RWPE2 (cell line): Measurements from ENCODE around the gene JOSD1.

Source experiments
- ATAC-seq: fragments of 200-7000 bp; cut with Tn5 transposase; 3 replicates; pipeline ENCODE4 v1.9.1; 2021; ENCODE audit warnings: low read depth
- DNase-seq: peaks from one replicate; pipeline ENCODE4 v3.0.0-alpha.2; 2020; ENCODE audit warnings: low spot score
- H3K27ac ChIP-seq: fragments of 450-650 bp; 2 replicates; pipeline ENCODE4 v1.5.1; 2017; ENCODE audit warnings: mild to moderate bottlenecking; ENCODE audit not compliant: poor library complexity, severe bottlenecking
- H3K27me3 ChIP-seq: fragments of 250-450 bp; sonication (Bioruptor Pico); 2 replicates; pipeline ENCODE4 v1.5.1; 2021; ENCODE audit warnings: mild to moderate bottlenecking, moderate library complexity; ENCODE audit not compliant: insufficient read depth, poor library complexity, severe bottlenecking
- H3K36me3 ChIP-seq: fragments of 250-450 bp; sonication (Bioruptor Pico); 2 replicates; pipeline ENCODE4 v1.5.1; 2020; ENCODE audit warnings: low read depth, mild to moderate bottlenecking, moderate library complexity
- H3K4me1 ChIP-seq: fragments of 250-450 bp; sonication (Bioruptor Pico); 2 replicates; pipeline ENCODE4 v1.5.1; 2021; ENCODE audit warnings: mild to moderate bottlenecking, moderate library complexity; ENCODE audit not compliant: insufficient read depth, poor library complexity, severe bottlenecking
- H3K4me3 ChIP-seq: fragments of 250-450 bp; sonication (Bioruptor Pico); 2 replicates; pipeline ENCODE4 v1.5.1; 2021; ENCODE audit warnings: mild to moderate bottlenecking, moderate library complexity; ENCODE audit not compliant: severe bottlenecking
- H3K9me3 ChIP-seq: fragments of 250-450 bp; sonication (Bioruptor Pico); 2 replicates; pipeline ENCODE4 v1.5.1; 2021; ENCODE audit warnings: mild to moderate bottlenecking, moderate library complexity; ENCODE audit not compliant: severe bottlenecking
- TF ChIP-seq, protein P1 (sequence below): fragments of 450-650 bp; IDR thresholded peaks from one replicate; pipeline ENCODE4 v1.5.1; 2017; ENCODE audit warnings: mild to moderate bottlenecking, moderate library complexity; ENCODE audit not compliant: poor library complexity, severe bottlenecking

Gene JOSD1

DNA sequence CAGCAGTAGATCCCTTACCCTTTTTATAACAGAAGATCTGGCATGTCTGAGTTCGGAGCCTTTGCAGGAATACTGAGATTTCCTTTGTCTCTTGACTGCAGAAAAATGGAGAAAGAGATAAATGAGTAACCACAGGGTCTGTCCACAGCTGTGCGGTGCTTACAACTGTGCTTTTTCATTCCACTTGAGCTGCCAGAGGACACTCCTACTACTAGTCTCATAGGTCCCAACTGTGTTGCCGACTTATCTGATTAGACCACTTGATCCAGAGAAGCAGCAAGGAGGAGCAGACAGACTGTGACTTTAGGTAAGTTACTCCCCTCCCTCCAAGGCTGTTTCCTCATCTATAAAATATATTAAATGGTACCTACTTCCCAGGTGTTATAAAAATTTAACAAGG is 62.0 kb downstream of the JOSD1 start:
- Histone ChIP-seq H3K36me3 (peaks cover 13% of the 10 kb centered on the region), H3K4me1 (no peaks in the 10 kb centered on the region), H3K4me3 (no peak overlapping the region), H3K27me3 (no peaks in the 10 kb centered on the region), H3K27ac (no peak overlapping the region), H3K9me3 (no peaks in the 10 kb centered on the region)
- DNase-seq, result no peak
- TF ChIP-seq, protein P1, sequence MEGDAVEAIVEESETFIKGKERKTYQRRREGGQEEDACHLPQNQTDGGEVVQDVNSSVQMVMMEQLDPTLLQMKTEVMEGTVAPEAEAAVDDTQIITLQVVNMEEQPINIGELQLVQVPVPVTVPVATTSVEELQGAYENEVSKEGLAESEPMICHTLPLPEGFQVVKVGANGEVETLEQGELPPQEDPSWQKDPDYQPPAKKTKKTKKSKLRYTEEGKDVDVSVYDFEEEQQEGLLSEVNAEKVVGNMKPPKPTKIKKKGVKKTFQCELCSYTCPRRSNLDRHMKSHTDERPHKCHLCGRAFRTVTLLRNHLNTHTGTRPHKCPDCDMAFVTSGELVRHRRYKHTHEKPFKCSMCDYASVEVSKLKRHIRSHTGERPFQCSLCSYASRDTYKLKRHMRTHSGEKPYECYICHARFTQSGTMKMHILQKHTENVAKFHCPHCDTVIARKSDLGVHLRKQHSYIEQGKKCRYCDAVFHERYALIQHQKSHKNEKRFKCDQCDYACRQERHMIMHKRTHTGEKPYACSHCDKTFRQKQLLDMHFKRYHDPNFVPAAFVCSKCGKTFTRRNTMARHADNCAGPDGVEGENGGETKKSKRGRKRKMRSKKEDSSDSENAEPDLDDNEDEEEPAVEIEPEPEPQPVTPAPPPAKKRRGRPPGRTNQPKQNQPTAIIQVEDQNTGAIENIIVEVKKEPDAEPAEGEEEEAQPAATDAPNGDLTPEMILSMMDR, result no peak
- ATAC-seq, result no peak

DNA sequence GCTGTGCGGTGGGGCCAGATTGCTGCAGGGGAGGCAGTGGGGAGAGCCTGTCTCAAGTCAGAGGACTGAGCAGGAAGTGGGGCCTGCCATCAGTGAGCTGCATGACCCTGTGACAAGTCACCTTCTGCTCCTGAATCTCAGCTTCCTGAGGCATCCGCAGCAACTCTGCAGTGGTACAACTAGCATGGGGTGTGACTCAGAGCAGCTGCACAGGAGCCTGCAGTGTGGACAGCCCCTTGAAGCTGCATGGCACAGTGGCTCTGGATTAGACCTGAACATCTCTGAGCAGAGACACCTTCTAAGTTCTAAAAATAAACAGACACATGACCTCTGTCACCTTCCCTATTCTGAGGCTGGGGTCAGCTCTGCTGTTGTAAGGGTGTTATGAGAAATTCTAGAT is 62.5 kb downstream of the JOSD1 start:
- no peaks in the 10 kb centered on the region for H3K27me3 ChIP-seq
- H3K4me3 ChIP-seq, result no peak overlapping the region
- H3K36me3 ChIP-seq, result peaks cover 13% of the 10 kb centered on the region
- H3K4me1 ChIP-seq, result no peaks in the 10 kb centered on the region
- ATAC-seq, result no peak
- TF ChIP-seq, protein P1, result no peak
- no peak for DNase-seq
- H3K9me3 ChIP-seq, result no peaks in the 10 kb centered on the region
- H3K27ac ChIP-seq, result no peak overlapping the region
